Thoracic aorta (tissue), 2 donors: ENCODE results near the gene CD300LG. TPM values are rescaled to one million over a fixed set of nuclear protein-coding genes. Genes with fewer than 3 reads are reported as not detected.

Experiments
- ATAC-seq: fragments of 150-250 bp; one replicate; pipeline ENCODE4 v1.8.0; 2017; ENCODE audit warnings: low read depth; ENCODE audit not compliant: insufficient number of reproducible peaks, low FRiP score
- DNase-seq: peaks from one replicate; pipeline ENCODE4 v3.0.0-alpha.2; 2020; ENCODE audit warnings: low spot score
- H3K27ac ChIP-seq, 2 donors: fragments of 200-600 bp; sonication (generic); 1 replicate in 1 of 2; 2 replicates in 1 of 2; pipeline ENCODE4 v1.5.1; 2016; ENCODE audit warnings: mild to moderate bottlenecking in 2 of 2, moderate library complexity in 2 of 2
- H3K27me3 ChIP-seq: fragments of 200-600 bp; sonication (generic); replicated peaks from 2 replicates; pipeline ENCODE4 v1.6.0; 2016; ENCODE audit warnings: mild to moderate bottlenecking; ENCODE audit not compliant: insufficient read depth
- H3K36me3 ChIP-seq: fragments of 200-600 bp; sonication (generic); one replicate; pipeline ENCODE4 v1.5.1; 2016
- H3K4me1 ChIP-seq, 2 donors: fragments of 200-600 bp; sonication (generic); 1 replicate in 1 of 2; 2 replicates in 1 of 2; pipeline versions ENCODE4 v1.5.1 to v1.6.0; 2016; ENCODE audit warnings: low read depth in 2 of 2, mild to moderate bottlenecking in 1 of 2; ENCODE audit not compliant: control insufficient read depth in 1 of 2
- H3K4me3 ChIP-seq: fragments of 200-600 bp; sonication (generic); 2 replicates; pipeline ENCODE4 v1.5.1; 2016; ENCODE audit warnings: mild to moderate bottlenecking
- H3K9me3 ChIP-seq: fragments of 200-600 bp; sonication (generic); 2 replicates; pipeline ENCODE4 v1.5.1; 2016
- total RNA-seq, 2 donors: library from RNA; depleted of rRNA; stranded (reverse); fragments of >200 nt; gene quantifications; one replicate each; pipeline versions ENCODE4 v1.1.0 to v1.2.3, GENCODE V29; 2016
- TF ChIP-seq, protein P1 (sequence below): fragments of 200-600 bp; sonication (generic); IDR thresholded peaks from one replicate; pipeline ENCODE4 v1.5.1; 2019; ENCODE audit warnings: antibody characterized with exemption

Gene CD300LG
- total RNA-seq, 2 donors from 2014 or later = 0.35 to 3.2 TPM

DNA sequence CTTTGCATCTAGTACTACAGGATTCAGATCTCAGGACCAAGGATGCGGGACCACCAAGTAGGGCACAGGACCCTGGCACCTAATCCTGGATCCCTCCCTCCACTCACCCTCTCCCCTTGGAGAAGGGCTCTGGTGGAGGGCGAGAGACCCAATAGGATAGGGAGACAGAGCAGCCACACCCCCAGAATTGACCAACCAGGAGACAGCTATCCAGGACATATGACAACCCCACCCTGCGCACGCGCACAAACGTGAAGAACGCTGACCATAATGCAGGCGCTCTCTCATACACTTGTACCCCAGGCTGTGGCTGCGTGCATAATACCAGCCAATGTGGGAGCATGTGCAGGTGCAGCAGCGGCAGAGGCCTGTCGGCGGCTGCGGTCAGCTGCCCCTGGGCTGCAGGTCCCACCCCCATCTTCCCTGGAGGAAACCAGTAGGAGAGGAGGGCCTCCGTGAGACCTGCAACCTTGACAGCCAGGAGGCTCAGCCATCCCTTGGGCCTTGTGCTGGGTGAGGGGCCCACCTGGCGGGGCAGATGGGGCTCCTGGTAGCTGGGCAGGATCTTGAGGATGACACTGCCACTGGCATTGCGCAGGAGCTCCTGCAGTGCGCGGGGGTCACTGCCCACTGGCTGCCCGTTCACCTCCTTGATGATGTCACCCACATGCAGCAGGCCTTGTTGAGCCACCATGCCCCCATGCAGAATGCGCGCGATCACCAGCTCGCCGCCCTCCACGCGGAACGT is 35.0 kb downstream of the CD300LG start:
- ATAC-seq (no peak), DNase-seq (no peak)
- no peaks in the 10 kb centered on the region for H3K4me1 ChIP-seq
- no peaks in the 10 kb centered on the region for H3K27me3 ChIP-seq
- H3K4me3 ChIP-seq = no peak overlapping the region
- TF ChIP-seq, protein P1, sequence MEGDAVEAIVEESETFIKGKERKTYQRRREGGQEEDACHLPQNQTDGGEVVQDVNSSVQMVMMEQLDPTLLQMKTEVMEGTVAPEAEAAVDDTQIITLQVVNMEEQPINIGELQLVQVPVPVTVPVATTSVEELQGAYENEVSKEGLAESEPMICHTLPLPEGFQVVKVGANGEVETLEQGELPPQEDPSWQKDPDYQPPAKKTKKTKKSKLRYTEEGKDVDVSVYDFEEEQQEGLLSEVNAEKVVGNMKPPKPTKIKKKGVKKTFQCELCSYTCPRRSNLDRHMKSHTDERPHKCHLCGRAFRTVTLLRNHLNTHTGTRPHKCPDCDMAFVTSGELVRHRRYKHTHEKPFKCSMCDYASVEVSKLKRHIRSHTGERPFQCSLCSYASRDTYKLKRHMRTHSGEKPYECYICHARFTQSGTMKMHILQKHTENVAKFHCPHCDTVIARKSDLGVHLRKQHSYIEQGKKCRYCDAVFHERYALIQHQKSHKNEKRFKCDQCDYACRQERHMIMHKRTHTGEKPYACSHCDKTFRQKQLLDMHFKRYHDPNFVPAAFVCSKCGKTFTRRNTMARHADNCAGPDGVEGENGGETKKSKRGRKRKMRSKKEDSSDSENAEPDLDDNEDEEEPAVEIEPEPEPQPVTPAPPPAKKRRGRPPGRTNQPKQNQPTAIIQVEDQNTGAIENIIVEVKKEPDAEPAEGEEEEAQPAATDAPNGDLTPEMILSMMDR = no peak
- H3K36me3 ChIP-seq = peaks cover 33% of the 10 kb centered on the region
- no peak overlapping the region for H3K27ac ChIP-seq
- H3K9me3 ChIP-seq = no peaks in the 10 kb centered on the region

DNA sequence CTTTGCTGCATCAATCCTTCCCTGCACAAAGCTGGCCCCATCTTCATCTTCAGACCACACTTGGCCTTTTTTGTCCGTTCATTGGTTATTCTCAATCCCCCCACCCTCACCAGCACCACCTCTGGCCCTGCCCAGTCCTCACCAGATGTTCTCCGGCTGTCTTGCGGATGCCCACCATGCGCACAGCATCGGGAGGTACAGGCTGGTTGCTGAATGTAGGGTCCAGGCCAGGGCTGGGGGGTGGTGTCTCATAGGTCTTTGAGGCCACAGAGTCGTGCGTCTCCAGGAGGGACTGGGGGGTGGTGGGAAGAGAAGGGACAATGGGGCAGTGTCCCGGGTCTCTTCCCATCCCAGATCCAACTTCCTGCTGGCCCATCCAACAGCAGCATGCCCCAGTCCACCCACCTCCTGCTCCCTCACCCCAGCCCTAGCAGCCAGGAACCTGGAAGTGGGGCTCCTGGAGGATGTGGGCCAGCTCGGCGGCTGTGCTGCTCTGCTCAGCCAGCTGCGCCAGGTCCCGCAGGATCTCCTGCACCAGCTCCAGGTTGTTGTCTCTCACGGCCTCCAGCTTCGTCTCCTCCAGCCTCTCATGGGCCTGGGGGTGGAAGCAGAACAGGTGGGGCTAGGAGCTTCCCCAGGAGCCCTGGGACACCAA is 35.9 kb downstream of the CD300LG start:
- no peak overlapping the region for H3K27ac ChIP-seq
- DNase-seq (no peak), ATAC-seq (no peak)
- no peaks in the 10 kb centered on the region for H3K4me1 ChIP-seq
- no peak overlapping the region for H3K4me3 ChIP-seq
- H3K36me3 ChIP-seq = peaks cover 30% of the 10 kb centered on the region
- no peaks in the 10 kb centered on the region for H3K9me3 ChIP-seq
- no peaks in the 10 kb centered on the region for H3K27me3 ChIP-seq
- TF ChIP-seq, protein P1 = no peak

DNA sequence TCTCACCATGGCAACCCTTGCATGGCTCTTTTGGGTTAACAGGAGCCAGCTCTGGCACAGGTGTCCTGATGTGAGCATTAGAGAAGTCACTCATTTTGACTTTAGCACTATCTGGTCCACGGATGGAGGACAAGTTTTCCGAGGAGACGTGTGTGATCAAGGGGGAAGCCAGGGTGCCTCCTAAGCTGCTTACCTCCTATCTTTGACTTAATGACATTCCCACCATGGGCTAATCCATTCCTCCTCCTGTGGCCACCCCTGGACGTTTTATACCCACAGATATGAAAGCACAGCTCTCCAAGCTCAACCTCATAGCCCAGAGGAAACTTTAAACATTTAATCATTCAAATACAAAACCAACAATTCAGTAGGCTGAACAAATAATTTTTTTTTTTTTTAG is 41.6 kb downstream of the CD300LG start:
- no peaks in the 10 kb centered on the region for H3K9me3 ChIP-seq
- ATAC-seq (no peak), DNase-seq (no peak)
- TF ChIP-seq, protein P1 = no peak
- H3K27ac ChIP-seq = no peak overlapping the region
- no peak overlapping the region for H3K4me3 ChIP-seq
- H3K36me3 ChIP-seq = no peaks in the 10 kb centered on the region
- no peaks in the 10 kb centered on the region for H3K4me1 ChIP-seq
- H3K27me3 ChIP-seq = no peaks in the 10 kb centered on the region

DNA sequence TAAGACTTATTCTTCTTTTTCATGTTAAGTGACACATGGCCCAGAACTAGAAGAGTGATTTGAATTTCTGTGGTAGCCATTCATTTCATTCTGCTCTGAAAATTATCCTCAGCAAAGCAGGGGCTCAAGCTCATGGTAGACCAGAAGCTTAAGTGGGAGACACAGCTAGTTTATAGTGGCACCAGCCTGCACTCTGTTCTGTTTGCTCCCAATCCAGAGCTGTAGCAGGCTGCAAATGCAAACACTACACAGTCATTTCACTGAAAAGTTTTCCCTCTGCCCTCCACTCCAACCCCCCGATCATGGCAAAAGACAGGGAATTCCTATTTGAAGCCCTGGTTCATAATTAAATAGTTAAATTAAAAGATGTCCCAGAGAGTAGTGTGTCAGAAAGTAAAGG is 43.3 kb downstream of the CD300LG start:
- Histone ChIP-seq H3K4me1 (no peaks in the 10 kb centered on the region), H3K9me3 (no peaks in the 10 kb centered on the region), H3K27me3 (no peaks in the 10 kb centered on the region), H3K27ac (no peak overlapping the region), H3K36me3 (peaks cover 3% of the 10 kb centered on the region), H3K4me3 (no peak overlapping the region)
- TF ChIP-seq, protein P1 = no peak
- DNase-seq (no peak), ATAC-seq (no peak)

DNA sequence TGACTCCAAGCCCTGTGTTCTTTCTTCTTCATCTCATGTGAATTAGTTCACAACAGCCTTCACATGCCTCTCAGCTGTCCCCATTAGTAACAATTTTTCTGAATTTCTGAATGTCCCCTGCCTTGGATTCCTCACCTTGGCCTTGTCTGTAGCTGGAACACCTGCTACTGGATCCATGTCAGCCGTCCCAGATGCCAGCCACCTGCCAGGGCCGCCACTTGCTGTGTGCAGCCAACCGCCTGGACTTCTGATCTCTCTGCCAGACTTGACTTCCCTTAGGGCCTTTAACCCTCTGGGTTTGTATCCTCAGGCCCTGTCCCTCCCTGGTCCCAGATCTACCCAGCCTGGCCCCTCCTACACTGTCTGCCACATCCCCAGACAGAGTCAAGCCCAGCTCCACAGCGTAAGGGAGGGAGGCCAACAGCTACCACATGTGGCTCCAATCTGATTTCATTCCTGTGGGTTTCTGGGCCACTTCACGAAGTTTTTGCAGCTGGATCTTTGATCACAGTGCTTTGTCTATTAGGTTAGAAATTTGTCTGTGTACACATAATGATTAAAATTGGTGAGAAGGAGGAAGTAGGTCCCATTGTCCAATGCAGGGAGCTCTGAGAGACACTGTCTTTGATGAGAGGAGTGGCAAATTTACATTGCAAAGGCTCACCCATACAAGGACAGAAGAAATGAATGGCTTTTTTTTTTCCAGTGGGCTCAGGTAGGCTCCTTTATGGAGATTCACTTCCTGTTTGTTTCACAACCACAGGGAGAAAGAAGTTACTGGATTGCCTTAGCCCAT is 45.1 kb downstream of the CD300LG start:
- Histone ChIP-seq H3K4me3 (no peak overlapping the region), H3K4me1 (no peaks in the 10 kb centered on the region), H3K36me3 (peaks cover 3% of the 10 kb centered on the region), H3K9me3 (no peaks in the 10 kb centered on the region), H3K27ac (no peak overlapping the region), H3K27me3 (no peaks in the 10 kb centered on the region)
- no peak for DNase-seq
- TF ChIP-seq, protein P1 = no peak
- no peak for ATAC-seq
